ENCODE results near the gene KCNB1.
"Not testable (repeated sequence)": the region's sequence is repeated elsewhere in the genome, so short reads cannot be mapped to it uniquely, and the experiment has no call there.

The KCNB1 gene

GRCh38 chr20:49319208-49319809, 163.2 kb downstream of the KCNB1 start:
- DNase-seq (ENCODE audit: low read depth), result no peak

DNA sequence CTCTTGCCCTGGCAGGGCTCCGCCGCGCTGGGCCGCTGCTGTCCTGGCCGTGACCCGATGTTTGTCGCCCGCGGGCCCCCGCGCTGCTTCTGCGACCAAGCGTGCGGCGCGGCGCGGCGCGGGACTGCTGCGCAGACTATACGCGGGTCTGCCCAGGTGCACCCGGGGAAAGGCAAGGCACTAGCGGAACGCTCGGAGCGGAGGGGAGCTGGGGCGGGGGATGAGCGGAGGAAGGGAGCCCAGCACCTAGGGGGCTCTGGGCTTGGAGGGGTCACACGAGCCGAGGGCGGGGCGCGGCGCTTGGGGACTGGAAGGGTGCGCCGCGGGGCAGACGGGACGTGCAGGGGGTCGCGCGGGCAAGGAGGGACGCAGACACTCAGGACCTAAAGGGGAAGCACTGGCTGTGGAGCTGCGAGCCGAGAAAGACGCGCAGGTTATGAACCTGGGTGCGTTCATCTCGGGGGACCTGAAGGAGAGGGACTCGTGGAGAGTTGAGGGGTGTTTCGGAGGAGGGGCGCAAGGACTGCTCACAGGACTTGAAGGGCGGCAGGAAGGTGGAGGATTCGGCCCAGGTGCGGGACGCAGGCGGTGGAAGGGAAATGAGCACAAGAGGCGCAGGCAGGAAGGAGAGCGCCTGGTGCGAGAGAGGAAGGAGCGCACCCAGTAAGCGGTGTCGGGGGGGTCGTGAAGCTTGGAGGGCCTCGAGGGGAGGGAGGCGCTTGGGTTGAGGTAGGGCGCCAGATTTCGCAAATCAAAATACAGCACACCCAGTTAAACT, 163.8 kb downstream of the KCNB1 start:
- no peak for DNase-seq (ENCODE audit: low read depth)

DNA sequence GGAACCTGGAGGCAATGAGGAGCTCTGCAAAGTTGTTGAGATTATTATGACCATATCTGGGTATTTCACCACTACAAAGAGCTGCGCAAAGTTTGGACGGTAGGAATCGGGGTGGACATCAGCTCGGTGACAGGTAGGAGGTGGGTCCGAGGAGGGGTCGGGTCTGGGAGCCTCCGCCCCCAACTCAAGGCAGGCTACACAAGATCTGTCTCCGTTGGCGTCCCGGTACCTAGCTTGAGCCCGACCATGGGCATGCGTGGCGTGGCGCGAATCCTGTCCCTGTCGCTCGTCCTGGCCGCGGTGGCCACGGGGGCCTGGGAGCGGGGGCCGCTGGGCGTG, 164.4 kb downstream of the KCNB1 start:
- no peak for DNase-seq (ENCODE audit: low read depth)

- DNase-seq (ENCODE audit: low read depth), result no peak
Measured at GRCh38 chr20:49316704-49317103, 165.8 kb downstream of the KCNB1 start.

DNA sequence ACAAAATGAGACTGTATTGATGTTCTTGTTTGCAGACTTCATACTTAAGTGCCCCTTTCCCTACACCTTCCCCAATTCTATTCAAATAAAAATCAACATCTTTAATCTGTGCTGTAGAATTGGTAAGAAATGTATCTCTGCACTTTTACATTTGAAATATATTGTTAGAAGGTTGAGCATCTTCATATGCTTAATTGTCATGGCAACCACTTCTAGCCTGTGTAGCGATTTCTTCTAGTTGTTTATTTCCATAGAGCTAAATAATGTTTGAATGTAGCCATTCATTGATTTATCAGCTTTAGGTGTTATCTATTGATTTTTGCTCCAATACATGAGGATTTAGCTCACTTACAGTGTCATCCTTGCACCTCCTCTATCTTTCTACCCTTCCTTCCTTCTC, 166.9 kb downstream of the KCNB1 start:
- no peak for DNase-seq (ENCODE audit: low read depth)

DNA sequence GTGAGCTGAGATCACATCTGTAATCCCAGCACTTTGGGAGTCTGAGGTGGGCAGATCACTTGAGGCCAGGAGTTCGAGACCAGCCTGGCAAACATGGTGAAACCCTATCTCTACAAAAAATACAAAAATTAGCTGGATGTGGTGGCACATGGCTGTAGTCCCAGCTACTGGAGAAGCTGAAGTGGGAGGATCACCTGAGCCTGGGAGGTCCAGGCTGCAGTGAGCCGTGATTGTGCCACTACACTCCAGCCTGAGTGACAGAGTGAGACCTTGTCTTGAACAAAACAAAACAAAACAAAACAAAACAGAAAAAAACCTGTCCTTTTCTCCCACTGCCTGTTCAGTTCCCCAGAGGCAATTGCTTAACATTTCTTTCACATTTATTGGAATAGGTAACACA, 168.4 kb downstream of the KCNB1 start:
- DNase-seq (ENCODE audit: low read depth), result not testable (repeated sequence)

Measured in amniotic epithelial cell (primary cell).